ENCODE measurements around the gene MED22. TPM values are rescaled to one million over a fixed set of nuclear protein-coding genes. Genes with fewer than 3 reads are reported as not detected.
"Not testable (repeated sequence)": the region's sequence is repeated elsewhere in the genome, so short reads cannot be mapped to it uniquely, and the experiment has no call there.

The MED22 gene
- total RNA-seq, 1 donor from 2014 or later = 29.4 TPM

DNA sequence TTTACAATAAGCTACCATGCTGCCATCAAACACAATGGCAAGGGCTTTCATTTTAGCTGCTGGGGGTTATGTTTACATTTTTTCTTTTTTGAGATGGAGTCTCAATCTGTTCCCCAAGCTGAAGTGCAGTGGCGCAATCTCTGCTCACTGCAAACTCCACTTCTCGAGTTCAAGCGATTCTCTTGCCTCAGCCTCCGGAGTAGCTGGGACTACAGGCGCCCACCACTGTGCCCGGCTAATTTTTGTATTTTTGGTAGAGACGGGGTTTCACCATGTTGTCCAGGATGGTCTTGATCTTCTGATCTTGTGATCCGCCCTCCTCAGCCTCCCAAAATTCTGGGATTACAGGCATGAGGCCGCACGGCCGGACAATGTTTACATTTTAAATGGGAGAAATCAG lies 13.0 kb downstream of the MED22 start:
- not testable (repeated sequence) for DNase-seq

DNA sequence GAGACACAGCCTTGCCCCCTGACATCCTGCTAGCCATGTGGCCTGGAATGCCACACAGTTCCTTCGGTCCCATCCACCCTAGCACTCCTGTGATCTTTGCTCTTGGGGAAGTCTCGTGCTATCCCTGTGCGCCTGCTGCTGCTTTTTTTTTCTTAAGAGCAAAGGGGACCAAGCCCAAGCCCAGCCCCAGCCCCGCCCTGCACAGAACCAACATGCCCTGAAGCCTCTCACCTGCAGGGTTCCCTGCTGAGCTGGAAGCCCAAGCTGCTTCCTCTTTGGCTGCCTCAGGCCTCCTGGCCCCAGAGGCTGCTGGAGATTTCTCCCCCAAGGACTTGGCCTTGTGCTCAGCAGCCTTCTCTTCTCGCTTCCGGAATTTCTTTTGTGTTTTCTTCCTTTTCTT lies 13.8 kb downstream of the MED22 start:
- DNase-seq = no peak

DNA sequence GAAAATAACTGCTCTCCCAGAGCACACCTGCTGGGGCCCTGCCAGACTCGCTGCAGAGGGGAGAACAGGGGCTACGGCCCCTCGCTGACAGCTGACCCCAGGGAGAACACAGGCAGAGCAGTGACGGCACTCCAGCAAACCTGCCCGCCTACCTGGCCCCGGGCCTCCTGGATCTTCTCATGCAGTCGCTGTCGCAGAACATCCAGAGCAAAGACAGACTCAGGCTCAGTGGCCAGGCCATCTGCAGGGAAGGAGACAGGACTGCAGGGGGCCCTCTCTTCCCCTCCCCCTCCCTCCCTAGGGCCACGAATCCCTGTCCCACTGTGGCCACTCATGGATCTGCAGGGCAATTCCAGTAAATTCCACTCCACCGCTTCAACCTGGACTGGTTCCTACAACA lies 14.4 kb downstream of the MED22 start:
- DNase-seq = no peak

DNA sequence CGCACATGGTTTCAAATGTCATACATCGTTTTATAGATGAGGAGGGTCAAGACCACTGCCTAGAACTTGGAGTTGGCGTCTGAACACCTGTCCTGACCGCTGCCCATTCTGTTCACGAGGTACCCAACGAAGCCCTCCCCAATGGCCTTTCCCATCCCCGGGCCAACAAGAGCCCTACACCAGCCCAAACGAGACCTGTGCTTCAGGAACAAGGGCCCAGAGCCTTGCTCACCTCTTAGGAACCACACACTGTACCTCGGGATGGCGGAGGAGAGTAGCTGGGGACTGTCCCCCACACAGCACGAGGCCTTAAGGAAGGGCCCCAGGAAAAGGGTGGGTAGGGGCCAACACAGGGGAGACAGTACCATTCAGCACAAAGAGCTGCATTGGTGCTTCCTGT lies 14.9 kb downstream of the MED22 start:
- no peak for DNase-seq

DNA sequence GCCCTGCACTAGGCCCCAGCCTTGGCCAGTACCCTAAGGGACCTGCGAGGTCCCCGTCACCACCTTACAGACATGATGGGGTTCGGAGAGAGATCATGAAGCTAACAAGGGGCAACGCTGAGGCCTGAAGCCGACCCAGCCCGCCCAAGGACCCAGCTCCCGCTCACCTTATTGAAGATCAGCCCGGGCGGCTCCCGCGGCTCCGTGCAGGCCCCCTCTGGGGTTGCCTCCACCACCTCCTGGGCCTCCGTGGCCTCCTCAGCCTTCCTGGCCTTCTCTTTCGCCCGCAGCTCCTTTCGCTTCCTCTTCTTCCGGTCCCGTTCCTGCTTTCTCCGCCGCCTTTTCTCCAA lies 15.6 kb downstream of the MED22 start:
- DNase-seq = no peak

DNA sequence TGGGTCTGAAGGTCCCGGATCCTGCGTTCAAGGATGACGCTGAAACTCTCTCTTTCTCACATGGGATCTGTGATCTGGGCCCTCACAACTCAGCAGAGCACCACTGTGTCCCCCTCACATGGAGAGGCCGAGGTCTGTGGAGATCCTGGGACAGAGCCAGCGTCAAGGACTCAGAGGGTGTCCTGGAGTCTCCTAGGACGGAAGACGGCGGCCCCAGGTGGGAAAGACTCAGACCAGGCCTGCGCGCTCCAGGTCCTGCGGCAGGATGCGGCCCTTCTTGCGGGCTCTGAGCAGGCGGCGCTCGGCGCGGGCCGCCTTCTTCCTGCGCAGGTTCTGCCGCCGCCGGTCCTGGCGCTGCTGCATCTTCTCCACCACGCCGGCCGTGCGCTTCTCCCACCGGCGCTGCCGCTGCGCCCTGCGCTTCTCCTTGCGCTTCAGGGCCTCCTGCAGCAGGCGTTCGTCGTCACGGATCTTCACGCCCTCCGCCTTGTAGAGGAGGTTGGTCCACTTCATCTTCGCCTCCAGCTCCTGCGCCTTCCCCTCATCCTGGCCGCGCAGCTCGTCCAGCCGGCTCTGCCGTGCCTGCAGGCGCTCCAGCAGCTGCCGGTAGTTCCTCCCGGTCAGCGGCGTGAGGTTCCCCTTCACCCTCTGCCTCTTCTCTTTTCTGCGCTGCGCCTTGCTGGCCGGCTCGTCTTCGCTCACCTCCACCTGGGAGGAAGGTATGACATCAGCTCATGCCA lies 16.1 kb downstream of the MED22 start:
- DNase-seq = no peak

DNA sequence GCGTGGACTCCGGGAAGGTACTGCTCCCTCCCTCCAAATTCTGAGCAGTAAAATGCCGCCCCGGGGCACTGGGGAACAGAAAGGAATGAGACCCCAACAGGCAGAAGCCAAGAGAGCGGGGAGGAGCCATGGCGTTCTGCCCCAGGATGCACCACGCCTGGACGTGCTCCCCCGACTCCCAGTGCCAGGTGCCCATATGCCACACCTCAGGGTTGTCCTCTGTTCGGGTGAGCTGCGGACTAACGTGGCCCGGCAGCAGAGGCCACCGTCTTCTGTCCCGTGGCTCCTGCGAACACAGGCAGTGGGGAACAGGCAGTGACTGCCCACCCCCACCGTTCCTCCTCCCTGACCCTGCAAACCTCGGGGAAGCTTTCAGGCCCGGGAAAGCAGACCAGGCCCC lies 16.7 kb downstream of the MED22 start:
- DNase-seq = no peak

DNA sequence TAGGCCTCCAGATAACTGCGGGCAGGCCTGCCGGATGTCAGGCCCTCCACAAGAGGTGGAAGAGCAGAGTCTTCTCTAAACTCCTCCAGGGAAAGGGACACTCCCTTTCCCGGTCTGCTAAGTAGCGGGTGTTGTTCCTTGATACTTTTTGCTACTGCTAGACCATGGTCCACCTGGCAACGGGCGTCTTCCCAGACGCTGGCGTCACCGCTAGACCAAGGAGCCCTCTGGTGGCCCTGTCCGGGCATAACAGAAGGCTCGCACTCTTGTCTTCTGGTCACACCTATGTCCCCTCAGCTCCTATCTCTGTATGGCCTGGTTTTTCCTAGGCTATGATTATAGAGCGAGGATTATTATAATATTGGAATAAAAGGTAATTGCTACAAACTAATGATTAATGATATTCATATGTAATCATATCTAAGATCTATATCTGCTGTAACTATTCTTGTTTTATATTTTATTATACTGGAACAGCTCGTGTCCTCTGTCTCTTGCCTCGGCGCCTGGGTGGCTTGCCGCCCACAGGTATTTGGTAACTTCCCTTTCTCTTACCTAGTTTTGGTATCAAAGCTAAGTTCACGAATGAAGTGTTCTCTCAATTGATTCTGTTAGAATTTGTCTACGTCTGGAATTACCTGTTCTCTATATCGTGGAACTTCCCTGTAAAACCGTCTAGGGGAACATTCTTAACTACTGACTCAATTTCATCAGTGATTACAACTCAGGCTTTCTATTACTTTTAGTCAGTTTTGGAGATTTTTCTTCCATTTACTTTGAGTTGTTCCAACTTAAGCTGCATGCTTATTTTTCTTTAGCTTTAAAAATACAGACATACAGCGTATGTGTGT lies 18.4 kb downstream of the MED22 start:
- not testable (repeated sequence) for DNase-seq

DNA sequence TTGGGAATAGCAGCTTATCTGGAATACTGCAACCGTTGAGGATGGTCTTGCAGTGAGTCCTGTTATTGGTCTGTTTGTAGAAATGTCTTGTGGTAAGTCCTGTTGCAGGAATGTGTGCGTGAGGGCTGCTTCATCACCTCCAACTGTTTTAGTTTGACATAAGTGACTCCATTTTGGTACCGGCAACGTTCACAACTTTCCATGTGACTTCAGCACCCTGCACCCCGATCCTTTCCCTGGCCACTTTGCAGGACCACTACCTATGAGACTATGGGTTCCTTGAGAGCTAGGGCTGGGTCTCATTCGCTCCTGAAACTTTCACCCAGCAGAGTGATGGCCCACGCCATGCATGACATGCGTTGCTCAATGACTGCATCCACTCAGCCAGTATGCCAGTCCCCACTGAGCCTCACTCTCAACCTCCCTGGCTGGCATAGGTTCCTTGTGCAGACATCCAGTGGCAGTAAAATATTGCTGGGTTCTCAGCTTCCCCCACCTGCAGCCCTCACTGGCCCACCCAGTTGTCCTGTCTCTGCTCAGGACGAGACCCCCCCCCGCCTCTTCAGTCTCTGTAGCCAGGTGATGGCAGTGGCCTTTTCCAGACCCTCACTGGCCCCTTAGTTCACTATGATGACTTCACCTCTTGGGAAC lies 20.0 kb downstream of the MED22 start:
- DNase-seq = no peak

DNA sequence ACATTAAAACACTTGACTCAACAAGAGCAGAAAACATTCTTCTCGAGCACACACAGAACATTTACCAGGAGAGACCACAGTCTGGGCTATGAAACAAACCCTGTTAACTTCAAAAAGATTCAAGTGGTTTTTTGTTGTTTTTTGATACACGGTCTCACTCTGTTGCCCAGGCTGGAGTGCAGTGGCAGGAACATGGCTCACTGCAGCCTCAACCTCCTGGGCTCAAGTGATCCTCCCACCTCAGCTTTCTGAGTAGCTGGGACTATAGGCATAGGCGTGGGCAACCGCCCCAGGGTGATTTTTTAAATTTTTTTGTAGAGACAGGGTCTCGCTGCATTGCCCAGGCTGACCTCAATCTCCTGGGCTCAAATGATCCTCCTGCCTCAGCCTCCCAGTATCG lies 20.9 kb downstream of the MED22 start:
- DNase-seq = not testable (repeated sequence)

DNA sequence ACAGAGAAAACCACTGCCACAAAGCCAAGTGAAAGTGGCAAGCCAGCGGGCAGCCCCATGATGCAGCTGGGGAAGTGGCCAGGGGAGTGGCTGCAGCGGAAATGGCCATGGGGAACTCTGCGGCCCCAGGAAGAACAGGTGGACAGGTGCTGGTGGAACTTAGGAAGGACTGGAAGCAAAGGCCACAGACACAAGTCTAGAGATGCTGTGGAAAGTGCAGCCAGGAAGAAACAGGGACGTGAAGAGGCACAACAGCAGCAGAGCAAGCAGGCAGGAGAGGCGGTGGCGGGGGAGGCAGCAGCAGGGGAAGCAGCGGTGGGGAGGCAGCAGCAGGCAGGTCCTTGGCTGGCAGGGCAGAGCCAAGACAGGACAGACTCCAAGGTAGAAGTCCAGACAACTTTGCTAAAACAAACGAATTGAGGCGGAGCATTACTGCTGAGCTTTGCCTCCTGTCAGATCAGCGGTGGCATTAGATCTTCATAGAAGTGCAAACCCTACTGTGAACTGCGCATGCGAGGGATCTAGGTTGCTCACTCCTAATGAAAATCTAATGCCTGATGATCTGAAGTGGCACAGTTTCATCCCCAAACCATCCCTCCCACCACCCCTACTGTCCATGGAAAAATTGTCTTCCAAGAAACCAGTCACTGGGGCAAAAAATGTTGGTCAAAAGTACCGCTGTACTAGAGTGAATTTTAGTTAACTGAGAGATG lies 23.8 kb downstream of the MED22 start:
- no peak for DNase-seq

DNA sequence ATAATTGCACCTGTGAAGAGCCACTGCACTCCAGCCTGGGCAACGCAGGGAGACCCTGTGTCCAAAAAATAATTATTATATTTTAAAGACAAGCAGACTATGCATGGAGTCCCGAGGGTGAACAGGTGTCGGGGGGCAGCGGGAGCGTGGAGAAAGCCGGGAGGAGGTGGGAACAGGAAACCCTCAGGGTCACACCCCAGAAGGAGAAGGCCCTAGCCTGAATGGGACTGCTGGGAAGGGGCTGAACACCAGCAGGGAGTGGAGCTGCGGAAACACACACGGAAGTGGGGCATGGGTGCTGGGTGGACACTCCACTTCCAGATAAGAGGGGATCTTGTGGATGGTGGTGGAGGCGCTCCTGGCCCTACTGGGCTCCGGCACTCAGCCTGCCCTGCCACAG lies 24.7 kb downstream of the MED22 start:
- no peak for DNase-seq

DNA sequence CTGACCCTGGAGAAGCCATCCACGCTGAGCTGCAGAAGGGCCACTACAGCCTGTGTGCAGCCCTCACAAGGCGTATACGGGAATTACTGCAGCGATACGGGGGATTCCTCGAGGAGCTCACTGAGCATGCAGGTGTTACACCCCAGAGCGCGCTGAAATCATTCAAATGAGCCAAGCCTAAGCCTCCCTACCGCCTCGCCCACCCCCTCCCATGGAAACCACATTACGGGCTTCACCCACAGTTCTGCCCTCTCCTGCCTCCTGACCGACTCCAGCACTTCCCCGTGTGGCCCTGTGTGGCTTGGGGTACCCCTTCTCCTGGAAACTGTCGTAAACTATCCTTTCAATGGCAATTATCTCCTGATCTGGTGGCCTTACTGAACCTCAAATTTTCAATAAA lies 25.2 kb downstream of the MED22 start:
- DNase-seq = no peak

DNA sequence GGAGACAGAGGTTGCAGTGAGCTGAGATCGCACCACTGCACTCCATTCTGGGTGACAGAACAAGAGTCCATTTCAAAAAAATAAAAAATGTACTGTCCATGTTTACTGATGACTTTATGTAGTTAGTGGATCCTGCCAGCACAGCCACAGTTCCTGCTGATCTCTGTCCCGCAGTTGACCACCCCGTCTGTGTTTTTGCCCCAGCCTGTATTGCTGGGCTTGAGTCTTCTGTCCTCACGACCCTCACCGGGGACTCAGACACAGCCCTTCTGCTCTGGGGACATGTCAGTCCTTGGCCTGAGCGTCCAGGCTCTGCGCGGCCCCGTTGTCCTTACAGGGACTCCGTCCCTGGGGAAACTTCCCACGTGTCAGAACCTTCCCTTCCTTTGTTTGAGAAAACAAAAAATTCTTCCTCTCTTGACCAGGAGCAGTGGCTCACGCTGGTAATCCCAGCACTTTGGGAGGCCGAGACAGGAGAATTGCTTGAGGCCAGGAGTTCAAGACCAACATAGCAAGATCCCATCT lies 26.5 kb downstream of the MED22 start:
- no peak for DNase-seq

DNA sequence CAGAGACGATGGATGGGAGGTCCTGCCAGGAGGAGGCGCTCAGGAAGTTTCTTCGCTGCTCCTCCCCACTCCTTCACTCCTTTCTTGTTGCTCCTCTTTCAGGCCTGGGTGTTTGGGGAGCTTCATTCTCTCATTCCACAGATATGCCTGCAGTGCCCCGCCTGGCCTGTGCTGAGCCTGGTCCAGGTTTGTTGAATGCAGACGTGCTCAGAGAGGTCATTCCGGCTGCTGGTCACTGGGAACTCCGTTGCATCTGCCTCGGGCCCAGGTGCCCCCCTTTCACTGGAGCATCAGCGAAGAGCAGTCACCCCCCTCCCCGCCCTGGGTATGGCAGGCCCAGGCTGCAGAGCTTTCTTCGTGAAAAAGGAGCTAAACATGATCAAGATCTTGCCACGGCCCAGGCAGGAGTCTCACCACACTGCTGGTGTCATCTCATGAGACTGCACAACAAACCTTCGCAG lies 27.5 kb downstream of the MED22 start:
- DNase-seq = no peak

DNA sequence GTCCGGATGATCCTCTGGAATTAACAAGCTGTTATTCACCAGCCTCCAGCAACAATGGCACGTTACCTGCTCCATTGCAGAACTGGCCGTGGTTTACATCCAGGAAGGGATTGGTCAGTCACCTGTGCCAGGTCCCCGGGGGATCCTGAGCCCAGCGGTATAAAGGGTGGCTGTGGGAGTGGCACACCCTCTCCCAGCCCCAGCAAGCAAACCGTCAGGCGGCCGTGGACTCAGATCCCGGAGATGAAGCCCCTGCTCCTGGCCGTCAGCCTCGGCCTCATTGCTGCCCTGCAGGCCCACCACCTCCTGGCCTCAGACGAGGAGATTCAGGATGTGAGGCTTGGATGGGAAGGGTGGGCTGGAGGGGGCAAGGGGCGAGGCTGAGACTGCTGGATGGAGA lies 30.4 kb downstream of the MED22 start:
- DNase-seq = not testable (repeated sequence)

DNA sequence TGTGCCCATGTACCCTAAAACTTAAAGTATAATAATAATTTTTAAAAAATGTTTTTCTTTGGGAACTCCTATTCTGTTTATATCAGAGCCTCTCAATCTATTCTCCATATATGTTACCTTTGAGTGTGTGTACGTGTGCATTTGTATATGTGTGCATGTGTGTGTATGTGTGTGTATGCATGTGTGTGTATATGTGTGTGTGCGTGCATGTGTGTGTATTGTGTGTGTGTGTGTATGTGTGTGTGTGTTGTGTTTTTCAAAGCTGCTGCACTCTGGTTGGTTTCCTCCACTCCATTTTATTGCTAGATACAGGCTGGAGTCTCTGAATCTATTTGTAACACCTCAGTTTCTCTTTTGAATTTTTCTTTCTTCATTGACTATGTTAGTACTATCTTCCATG lies 31.9 kb downstream of the MED22 start:
- DNase-seq = no peak

DNA sequence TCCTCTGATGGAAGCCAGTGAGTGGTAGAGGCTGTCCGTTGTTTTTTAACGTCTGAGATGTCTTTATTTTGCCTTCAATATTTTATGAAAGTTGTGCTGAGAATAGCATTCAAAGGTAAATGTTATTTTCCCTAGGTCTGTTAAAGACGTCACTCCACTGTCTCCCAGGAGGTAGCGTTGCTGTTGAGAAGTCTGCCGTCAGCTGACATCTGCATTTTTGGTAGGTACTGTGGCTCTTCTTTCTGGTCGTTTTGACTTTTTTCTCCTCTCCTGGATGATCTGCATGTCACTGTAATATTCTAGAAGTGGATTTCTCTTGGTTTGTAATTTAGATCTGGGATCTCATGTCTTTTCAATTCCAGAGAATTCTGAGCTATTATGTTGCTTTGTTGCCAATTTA lies 38.3 kb downstream of the MED22 start:
- no peak for DNase-seq

DNA sequence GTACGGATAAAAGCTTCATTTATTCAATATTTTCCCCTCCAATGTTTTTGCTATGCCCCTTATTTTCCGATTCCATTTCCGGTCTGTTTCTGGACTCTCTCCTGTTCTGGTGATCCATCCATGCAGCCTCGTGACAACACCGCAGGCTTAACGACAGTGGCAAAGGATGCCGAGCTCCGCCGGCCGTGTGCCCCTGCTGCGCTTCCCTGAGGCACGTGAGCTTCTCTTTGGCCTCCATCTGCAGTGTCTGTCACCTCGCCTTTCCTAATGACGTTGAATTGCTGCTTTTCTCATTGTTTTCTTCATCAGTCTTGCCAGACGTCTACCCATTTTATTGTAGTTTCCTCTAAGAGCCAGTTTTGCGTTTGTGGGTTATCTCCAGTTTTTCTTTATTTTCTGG lies 40.6 kb downstream of the MED22 start:
- no peak for DNase-seq

DNA sequence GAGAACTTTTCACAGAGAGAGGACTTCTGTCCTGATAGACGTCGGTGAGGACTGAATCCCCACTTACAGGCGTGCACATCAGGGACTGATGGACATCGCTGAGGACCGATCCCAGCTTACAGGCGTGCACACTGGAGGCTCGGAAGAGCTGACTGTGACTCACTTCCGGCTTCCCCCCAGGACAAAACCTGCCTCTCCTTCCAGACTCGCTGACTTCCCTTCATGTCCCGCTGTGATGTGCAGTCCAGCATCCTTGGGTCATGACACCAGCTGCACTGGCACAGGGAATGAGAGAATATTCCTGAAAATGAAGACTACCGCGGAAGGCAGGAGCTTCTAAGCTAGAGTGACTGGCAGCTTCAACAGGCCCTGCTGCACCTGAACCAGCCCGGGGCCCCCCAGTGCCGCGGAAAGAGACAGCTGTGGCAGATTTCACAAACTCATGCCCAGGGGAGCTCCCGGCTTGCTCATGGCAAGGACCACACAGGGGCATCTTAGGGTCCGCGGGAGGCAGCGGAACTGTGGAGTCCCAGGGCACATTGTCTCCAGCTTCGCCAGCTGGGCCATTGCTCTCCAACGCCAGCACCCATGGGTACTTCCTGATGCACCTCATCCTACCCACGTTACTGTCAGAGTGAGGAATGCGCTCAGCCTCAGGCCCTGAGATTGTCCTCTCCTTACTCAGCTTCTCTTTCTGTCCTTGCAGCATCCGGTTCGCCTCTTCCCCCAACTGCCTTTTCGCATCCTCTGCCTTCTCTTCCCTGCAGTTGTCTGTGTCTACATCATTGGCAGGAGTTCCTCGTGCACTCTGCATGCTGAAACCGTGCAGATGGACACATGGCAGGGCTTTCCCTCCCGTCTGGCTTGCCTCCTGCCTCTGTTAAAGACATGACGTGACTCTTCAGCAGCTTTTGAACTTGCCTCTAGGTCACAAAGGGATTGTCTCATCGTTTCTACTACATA lies 41.4 kb downstream of the MED22 start:
- DNase-seq = peak; percentile 32

DNA sequence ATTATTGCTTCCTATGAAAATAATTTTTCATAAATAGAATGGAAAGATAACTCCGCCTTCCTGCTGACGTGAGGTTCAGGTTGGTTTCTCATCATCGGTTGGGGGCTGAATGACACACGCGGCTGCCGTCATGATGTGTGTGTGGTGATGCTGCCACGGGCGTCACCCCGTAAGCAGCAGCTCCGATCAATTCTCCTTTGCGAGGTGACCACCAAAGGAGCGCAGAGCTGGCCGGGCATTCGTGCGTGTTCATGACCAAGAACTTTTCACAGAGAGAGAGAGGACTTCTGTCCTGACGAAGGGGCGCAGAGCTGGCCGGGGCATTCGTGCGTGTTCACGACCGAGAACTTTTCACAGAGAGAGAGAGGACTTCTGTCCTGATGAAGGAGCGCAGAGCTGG lies 42.2 kb downstream of the MED22 start:
- DNase-seq = no peak

Data from tongue (tissue), 2 donors.